Stimulated activated CD4-positive, alpha-beta T cell treated with anti-CD3 and anti-CD28 coated beads, TNF-alpha, amount 100 ng/mL, for 4 hours (primary cell): ENCODE data around the gene HEG1.
A peak's percentile ranks its signal among the peaks of the same experiment; 100 is the strongest.

Experiments used
- DNase-seq, 3 experiments: peaks; one replicate each; pipeline ENCODE4 v3.0.0-alpha.2; 2020; ENCODE audit warnings: low read depth in 3 of 3

HEG1 gene

DNA sequence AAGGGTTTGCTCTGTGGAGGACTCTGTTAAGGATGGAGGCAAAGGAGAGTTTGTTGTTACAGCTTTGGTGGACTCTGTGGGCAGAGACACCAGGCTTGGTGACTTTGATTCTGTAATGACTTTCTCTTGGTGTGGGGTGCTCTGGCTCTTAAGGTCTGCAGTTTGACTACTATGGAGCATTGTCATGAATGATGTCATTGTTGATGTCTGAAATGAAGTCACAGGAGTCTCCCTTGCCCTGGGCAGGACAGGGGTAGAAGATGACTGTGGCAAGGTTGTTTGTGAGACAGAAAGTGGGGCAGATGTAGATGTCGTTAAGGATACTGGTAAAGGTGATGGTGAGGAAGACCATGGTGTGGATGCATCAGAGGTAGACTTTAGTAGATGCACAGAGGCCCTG lies 42.7 kb downstream of the HEG1 start:
- no peak for DNase-seq

- DNase-seq, result no peak
Measured at GRCh38 chr3:125011941-125012340, 43.9 kb downstream of the HEG1 start.

GRCh38 chr3:125010393-125010792 lies 45.4 kb downstream of the HEG1 start:
- no peak for DNase-seq

GRCh38 chr3:125008766-125009165 lies 47.0 kb downstream of the HEG1 start:
- DNase-seq, result no peak

DNA sequence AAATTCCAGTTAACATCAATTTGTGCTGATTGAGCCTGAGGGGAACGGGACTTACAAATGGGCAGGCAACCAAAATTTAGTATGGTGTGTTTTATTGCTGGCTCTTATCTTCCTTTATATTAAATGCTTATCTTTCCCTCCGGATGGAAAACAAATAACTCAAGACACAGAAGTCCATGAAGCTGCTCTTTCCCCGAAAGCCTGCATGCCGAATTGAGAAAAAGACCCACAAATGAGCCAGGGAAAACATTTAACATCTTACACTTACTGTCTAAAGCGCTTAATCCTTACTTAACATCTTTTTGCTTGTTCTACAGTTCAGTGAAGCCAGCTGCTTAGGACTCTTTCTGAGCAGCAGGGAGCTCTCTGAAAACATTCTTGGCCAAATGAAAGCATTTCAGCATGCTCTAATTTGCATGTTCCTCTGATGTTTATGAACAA lies 49.5 kb downstream of the HEG1 start:
- no peak for DNase-seq

DNA sequence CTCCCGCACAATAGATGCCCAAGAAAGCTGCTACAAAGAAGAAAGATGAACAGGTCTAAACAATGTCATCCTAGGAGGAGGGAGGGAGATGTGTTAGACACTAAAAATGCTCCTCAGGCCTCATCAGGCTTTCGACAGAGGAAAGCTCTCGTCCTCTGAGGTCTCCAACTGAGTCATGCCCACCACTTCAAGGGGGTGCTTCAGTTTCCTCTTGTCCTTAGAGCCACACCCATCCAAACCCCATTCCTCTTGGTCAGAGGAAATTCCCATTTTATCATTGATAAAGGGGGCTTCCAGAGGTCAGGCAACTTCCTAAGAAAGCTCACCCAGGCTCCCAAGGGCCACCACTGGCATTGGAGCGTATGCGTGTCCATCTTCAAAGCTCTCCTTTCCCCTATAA lies 50.1 kb downstream of the HEG1 start:
- no peak for DNase-seq

DNA sequence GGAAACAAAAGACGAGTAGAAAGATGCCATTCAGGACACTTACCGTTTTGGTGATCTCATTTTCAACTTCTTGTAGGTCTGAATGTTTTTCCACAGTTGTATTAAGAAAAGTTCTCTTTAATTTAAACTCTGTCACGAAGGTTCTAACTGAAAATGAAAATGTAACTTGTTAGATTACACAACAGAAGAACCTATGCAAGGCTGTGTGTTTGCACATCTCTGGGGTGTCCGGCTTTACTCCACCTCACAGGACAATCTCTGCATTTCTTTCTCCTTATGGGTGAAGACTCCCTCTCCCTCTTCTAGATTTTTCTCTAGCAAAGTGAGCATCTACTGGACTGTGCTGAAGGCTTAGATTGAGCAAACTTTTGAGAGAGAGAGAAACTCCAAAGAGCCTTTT lies 50.6 kb downstream of the HEG1 start:
- DNase-seq, result no peak

DNA sequence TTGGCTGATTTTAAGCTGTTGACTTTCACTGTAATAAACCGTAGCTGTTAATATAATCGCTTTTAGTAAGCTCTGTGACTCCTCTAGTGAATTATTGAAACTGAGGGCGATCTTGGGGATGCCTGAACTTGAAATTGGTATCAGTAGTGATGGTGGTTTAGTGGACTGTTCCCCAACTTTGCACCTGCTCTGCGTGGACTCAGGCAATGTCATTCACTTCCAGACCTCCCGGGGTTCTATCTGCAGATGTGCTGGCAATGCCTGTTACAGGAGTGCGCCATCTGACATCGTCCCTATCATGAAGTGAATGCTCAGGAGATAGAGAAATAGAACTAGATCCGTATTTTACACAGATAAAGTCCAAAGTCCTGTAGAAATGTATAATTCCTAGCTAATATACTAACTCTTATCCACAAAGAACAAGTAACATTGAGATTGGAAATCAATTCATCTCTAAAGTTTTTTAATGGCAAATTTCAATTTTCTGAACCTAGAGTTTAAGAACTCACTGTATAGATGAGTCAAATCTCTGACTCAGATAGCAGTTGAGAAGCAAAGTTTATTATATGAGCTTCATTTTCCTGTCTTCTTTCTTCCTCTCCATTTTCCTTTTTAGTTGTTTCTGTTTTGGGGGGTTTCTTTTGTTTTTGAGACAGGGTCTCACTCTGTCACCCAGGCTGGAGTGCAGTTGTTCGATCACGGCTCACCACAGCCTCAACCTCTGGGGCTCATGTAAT lies 51.8 kb downstream of the HEG1 start:
- no peak for DNase-seq

- DNase-seq, result no peak
Measured at GRCh38 chr3:125003369-125003853, 52.4 kb downstream of the HEG1 start.

GRCh38 chr3:125002414-125003368 lies 53.1 kb downstream of the HEG1 start:
- no peak for DNase-seq

- no peak for DNase-seq
Measured at GRCh38 chr3:125001557-125002413, 54.0 kb downstream of the HEG1 start.

GRCh38 chr3:125000661-125001060 lies 55.1 kb downstream of the HEG1 start:
- no peak for DNase-seq

- no peak for DNase-seq
Measured at GRCh38 chr3:124999897-125000435, 55.8 kb downstream of the HEG1 start.

DNA sequence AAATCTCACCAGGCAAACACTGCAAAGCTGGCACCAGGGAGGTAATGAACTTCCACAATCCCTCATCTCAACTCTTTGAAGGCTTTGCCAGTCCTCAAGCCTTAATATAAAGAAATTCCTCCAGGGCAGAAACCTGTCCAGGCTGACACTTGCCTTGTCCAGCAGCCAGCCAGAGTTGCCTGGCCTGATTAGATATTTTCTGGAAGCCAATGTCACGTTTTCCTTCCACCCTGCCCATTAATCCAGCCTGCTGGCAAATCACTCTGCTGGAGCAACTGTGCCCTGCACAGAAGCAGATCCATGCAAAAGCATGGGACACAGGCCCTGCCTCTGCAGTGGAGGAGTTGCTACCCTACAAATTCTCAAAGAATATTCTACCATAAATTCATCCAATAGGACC lies 56.5 kb downstream of the HEG1 start:
- no peak for DNase-seq

DNA sequence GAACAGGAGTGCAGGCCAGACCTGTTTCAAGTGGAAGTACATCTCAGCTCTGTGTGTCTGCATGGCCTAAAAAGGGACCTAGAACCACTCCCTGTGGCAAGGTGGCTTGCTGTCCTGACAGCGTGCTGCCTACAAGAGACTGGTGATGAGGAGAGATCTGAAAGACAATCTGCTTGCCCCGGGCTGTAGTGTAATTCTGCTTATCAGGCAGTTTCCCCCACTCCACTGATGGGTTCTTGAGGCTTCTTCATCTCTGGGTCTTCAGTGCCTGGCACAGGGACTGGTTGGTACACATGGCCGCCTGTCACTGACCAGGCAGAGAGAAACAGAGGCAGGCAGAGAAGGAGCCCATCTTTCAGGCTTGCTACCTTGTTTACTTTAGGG lies 57.6 kb downstream of the HEG1 start:
- DNase-seq, result no peak

DNA sequence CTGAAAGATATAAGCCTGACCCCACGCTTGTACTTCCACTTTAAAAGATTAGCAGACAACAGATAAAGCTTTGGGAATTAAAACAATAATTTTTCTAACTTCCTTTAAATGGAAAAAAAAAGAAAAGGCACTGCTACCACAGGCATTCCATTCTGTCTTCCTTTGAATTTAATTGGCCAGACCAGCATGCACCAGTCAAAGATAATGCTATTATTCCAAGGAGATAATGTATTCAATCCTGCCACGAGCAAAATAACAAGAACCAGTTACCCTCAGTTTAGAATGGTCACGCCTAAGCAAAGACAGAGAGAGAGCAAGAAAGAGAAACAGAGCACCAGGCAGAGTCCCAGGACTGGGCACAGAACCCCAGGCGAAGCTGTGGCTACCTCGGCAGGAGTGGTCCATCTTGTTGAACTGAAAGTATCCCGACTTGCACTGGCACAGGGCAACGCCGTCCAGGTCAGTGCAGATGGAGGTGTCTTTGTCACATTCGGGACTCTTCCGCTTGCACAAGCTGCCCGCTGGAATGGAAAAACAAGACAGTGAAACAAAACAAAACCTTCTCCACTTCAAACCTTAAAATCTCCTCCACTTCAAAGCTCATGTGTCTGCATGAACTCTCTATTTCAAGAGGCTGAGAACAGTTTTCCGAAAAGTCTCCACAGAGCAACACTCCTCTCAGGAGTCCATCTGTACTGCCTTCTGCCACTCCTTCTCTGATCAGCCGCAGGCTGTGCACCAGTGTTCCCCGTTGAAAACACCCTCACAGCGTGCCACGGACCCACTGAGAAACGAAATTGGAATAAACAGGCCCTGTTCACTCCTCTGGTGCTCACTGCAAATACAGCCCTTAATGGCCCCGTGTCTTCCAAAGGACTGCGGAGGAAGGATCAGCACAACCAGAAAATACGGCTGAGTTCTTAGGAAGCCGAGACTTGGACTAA lies 58.2 kb downstream of the HEG1 start:
- DNase-seq, result no peak

DNA sequence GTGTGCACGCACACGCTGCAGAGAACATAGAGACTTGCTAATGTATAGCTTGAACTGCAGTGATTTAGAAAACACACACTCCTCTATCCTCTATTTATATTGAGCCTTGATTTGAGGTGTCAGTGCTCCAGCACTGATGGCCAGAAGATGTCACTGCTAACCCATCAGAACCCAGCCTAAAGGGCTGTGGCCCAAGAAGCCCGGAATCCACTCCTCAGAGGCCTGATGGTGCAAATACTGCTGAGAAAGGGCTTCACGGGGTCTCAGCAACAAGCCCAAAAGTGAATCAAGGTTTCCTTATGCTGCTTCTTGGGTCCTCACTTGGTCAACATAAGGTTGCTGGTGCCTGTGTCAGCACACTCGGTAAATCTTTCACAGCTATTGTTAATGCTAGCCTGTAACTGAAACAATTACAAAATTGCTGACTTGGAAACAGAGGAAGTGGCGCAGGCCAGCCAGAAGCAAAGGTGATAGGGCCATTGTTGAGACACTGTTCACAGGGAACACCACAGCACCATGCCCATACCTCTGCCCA lies 60.3 kb downstream of the HEG1 start:
- DNase-seq, result peak in 1 of 3 experiments; percentile 5

GRCh38 chr3:124993466-124993865 lies 62.3 kb downstream of the HEG1 start:
- DNase-seq, result no peak

DNA sequence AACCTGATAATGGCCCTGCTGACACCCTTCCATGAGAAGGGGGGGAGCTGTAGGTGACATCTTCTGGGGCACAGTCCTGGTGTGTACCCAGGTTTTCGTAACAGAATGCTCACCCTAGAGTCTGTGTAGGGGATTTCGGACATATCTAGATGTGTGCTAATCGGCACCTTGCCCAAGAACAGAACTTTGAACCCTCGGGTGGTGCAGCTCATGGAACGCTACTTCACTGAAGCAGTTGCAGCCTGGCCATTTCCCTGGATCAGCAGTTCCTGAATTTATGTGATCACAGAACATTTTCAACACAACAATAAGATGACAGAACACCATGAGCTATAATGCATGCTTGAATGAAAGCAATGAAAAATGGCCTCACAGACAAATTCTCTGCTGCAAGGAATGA lies 63.8 kb downstream of the HEG1 start:
- DNase-seq, result no peak
